ENCODE results near the gene ATP2B2. TPM values are rescaled to one million over a fixed set of nuclear protein-coding genes. Genes with fewer than 3 reads are reported as not detected.

Gene ATP2B2
- total RNA-seq, 1 experiment from 2014 or later, result not detected

DNA sequence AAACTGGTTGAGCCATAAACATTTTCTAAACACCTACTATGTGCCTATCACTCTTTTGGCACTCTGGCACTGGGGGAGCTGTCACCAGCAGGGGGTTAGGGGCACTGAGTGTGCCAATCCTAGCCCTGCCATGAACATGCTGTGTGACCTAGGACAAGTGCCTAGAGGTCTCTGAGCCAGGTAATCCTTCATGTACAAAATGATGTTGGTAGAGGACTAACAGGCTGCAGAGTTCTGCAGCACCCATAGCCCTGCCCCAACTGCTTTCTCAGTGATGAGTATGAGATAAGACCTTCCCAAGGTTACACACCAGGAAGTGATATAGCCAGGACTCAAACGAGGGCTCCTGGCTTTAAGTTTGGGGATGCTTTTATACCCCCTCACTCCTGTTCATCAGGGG is 99.6 kb downstream of the ATP2B2 start:
- H3K4me1 Mint-ChIP-seq (ENCODE audit: low read depth, unreplicated experiment), result no peaks in the 10 kb centered on the region
- CTCF ChIA-PET, result no interaction called here
- H3K36me3 Mint-ChIP-seq (ENCODE audit: insufficient read depth, unreplicated experiment), result no peaks in the 10 kb centered on the region
- intact Hi-C loops (cut with micrococcal nuclease; ENCODE audit: unreplicated experiment), result no loop called here
- H3K9me3 Mint-ChIP-seq (ENCODE audit: low read depth, unreplicated experiment), result no peaks in the 10 kb centered on the region
- TF ChIP-seq, protein P1, sequence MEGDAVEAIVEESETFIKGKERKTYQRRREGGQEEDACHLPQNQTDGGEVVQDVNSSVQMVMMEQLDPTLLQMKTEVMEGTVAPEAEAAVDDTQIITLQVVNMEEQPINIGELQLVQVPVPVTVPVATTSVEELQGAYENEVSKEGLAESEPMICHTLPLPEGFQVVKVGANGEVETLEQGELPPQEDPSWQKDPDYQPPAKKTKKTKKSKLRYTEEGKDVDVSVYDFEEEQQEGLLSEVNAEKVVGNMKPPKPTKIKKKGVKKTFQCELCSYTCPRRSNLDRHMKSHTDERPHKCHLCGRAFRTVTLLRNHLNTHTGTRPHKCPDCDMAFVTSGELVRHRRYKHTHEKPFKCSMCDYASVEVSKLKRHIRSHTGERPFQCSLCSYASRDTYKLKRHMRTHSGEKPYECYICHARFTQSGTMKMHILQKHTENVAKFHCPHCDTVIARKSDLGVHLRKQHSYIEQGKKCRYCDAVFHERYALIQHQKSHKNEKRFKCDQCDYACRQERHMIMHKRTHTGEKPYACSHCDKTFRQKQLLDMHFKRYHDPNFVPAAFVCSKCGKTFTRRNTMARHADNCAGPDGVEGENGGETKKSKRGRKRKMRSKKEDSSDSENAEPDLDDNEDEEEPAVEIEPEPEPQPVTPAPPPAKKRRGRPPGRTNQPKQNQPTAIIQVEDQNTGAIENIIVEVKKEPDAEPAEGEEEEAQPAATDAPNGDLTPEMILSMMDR (IDR thresholded peaks at IDR 0.05; ENCODE audit: unreplicated experiment), result no peak
- BruUV-seq (replicated peaks), result no TSS peak
- H3K27me3 Mint-ChIP-seq (ENCODE audit: unreplicated experiment), result peaks cover 71% of the 10 kb centered on the region
- no peak for DNase-seq
- H3K4me3 Mint-ChIP-seq (ENCODE audit: low read depth, unreplicated experiment), result no peak overlapping the region
- no peak overlapping the region for H3K27ac Mint-ChIP-seq (ENCODE audit: unreplicated experiment)

DNA sequence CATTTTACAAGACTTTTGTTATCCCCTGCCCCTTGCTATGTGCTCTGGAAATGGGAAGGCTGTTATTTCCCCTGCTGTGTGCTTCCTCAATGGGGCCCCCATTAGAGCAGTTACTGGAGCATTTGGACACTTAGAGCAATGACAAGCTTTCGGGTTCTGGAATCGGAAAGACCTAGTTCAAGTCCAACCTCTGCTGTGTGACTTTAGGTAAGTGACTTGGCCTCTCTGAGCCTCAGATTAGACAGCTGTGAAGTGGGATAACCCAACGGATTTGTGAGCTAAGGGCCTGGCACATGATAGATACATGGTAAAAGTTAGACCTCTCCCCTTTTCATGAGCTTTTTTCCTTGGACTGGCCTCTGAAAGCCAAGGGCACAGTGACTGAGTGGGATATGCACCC is 100.5 kb downstream of the ATP2B2 start:
- H3K4me1 Mint-ChIP-seq (ENCODE audit: low read depth, unreplicated experiment), result no peaks in the 10 kb centered on the region
- no peak overlapping the region for H3K27ac Mint-ChIP-seq (ENCODE audit: unreplicated experiment)
- CTCF ChIA-PET, result interaction anchor here (0.6 kb wide), 1 partner anchor 14 kb away, joined by 3 read pairs; no protein-coding TSS in a partner anchor
- TF ChIP-seq, protein P1 (IDR thresholded peaks at IDR 0.05; ENCODE audit: unreplicated experiment), result no peak
- intact Hi-C loops (cut with micrococcal nuclease; ENCODE audit: unreplicated experiment), result no loop called here
- peaks cover 71% of the 10 kb centered on the region for H3K27me3 Mint-ChIP-seq (ENCODE audit: unreplicated experiment)
- no peak for DNase-seq
- H3K36me3 Mint-ChIP-seq (ENCODE audit: insufficient read depth, unreplicated experiment), result no peaks in the 10 kb centered on the region
- no peak overlapping the region for H3K4me3 Mint-ChIP-seq (ENCODE audit: low read depth, unreplicated experiment)
- BruUV-seq (replicated peaks), result no TSS peak
- no peaks in the 10 kb centered on the region for H3K9me3 Mint-ChIP-seq (ENCODE audit: low read depth, unreplicated experiment)

DNA sequence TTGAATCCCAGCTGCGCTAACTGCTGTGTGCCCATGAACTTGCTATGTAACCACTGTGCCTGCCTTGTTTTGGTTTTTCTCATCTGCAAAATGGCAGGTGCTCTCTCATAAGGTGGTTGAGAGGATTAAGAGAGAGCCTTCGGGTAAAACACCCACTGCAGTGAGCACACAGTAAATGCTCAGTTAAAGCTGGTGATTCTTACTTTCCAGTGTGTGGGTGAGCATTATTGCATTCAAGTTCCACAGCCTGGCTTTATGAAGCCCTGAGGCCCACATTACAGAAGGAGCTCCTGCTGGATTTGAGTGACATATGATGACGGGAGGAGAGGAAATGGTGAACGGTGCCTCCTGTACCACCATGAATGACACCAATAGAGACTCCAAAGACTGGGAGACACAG is 101.0 kb downstream of the ATP2B2 start:
- TF ChIP-seq, protein P1 (IDR thresholded peaks at IDR 0.05; ENCODE audit: unreplicated experiment), result no peak
- Mint-ChIP-seq H3K9me3 (ENCODE audit: low read depth, unreplicated experiment) (no peaks in the 10 kb centered on the region), H3K4me1 (ENCODE audit: low read depth, unreplicated experiment) (no peaks in the 10 kb centered on the region), H3K27me3 (ENCODE audit: unreplicated experiment) (peaks cover 74% of the 10 kb centered on the region), H3K4me3 (ENCODE audit: low read depth, unreplicated experiment) (no peak overlapping the region), H3K36me3 (ENCODE audit: insufficient read depth, unreplicated experiment) (no peaks in the 10 kb centered on the region), H3K27ac (ENCODE audit: unreplicated experiment) (no peak overlapping the region)
- CTCF ChIA-PET, result interaction anchor here (0.6 kb wide), 1 partner anchor 14 kb away, joined by 3 read pairs; no protein-coding TSS in a partner anchor
- BruUV-seq (replicated peaks), result no TSS peak
- no peak for DNase-seq
- intact Hi-C loops (cut with micrococcal nuclease; ENCODE audit: unreplicated experiment), result no loop called here

DNA sequence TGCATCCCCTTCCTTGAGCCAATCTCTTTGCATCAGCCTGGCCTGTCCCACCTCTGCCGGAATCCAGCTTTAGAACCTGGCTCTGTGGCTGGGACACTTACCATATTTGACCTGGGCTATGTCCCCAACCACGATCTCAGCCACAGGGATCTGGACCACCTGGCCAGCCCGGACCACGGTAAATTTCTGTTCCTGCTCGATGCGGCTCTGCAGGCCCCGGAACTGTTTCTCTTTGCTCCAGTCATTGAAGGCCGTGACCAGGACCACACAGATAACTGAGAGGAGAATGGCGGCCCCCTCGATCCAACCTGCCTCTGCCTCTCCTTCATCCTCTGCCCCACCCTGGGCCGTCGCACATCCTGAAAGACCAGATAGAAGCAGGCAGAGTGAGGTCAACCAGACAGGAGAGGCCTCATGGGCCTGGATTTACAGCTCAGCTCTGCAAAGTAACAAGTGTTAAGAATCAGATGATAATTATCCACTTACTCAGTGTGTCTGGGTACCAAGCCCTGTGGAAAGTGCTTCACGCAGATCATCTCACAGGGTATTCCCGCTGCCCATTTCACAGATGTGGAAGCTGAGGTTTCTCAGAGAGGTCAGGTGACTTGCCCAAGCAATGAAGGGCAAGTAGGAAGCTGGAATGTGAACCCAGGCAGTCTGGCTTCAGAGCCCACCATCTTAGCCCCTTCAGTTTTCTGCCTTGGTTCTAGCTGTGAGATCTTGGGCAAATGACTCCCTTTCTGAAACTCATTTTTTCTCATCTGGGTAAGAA is 103.2 kb downstream of the ATP2B2 start:
- Mint-ChIP-seq H3K9me3 (ENCODE audit: low read depth, unreplicated experiment) (no peaks in the 10 kb centered on the region), H3K36me3 (ENCODE audit: insufficient read depth, unreplicated experiment) (no peaks in the 10 kb centered on the region), H3K27ac (ENCODE audit: unreplicated experiment) (no peak overlapping the region), H3K27me3 (ENCODE audit: unreplicated experiment) (peaks cover 74% of the 10 kb centered on the region), H3K4me3 (ENCODE audit: low read depth, unreplicated experiment) (no peak overlapping the region), H3K4me1 (ENCODE audit: low read depth, unreplicated experiment) (no peaks in the 10 kb centered on the region)
- TF ChIP-seq, protein P1 (IDR thresholded peaks at IDR 0.05; ENCODE audit: unreplicated experiment), result no peak
- intact Hi-C loops (cut with micrococcal nuclease; ENCODE audit: unreplicated experiment), result no loop called here
- CTCF ChIA-PET, result no interaction called here
- DNase-seq, result no peak
- no TSS peak for BruUV-seq (replicated peaks)
